Measurements from ENCODE around the gene ASPHD2. TPM values are rescaled to one million over a fixed set of nuclear protein-coding genes. Genes with fewer than 3 reads are reported as not detected.

Gene ASPHD2
- total and polyA plus RNA-seq, 10 donors = 2.1 to 8.0 (median 5.1) TPM

DNA sequence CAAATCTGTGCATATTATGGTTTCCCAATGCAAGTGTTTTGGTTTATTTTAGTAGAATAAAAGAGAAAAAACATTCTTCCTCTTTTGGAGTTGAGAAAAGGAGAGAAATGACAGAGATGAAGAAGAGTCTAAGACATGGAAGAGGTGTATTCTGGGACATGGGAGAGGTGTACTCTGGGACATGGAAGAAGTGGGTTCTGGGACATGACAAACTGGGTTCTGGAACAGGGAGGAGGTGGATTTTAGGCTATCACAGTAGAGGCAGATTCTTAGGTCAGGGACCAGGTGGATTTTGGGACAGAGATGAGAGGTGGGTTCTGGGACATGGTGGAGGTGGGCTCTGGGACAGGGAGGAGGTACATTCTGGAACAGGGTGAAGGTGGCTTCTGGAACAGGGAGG is 2.1 kb upstream of the ASPHD2 start:
- no peak overlapping the region for H3K27ac ChIP-seq
- H3K27me3 ChIP-seq (replicated peaks in 1 of 7) = peaks cover 0 to 8% (median 0%) of the 10 kb centered on the region in 7 donors
- TF ChIP-seq POLR2A (IDR thresholded peaks at IDR 0.05) = no peak
- TF ChIP-seq, protein P1, sequence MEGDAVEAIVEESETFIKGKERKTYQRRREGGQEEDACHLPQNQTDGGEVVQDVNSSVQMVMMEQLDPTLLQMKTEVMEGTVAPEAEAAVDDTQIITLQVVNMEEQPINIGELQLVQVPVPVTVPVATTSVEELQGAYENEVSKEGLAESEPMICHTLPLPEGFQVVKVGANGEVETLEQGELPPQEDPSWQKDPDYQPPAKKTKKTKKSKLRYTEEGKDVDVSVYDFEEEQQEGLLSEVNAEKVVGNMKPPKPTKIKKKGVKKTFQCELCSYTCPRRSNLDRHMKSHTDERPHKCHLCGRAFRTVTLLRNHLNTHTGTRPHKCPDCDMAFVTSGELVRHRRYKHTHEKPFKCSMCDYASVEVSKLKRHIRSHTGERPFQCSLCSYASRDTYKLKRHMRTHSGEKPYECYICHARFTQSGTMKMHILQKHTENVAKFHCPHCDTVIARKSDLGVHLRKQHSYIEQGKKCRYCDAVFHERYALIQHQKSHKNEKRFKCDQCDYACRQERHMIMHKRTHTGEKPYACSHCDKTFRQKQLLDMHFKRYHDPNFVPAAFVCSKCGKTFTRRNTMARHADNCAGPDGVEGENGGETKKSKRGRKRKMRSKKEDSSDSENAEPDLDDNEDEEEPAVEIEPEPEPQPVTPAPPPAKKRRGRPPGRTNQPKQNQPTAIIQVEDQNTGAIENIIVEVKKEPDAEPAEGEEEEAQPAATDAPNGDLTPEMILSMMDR (IDR thresholded peaks at IDR 0.05 in 8 of 11, conservative IDR thresholded peaks at IDR 0.05 in 3 of 11) = no peak
- no peak for TF ChIP-seq POLR2AphosphoS5 (IDR thresholded peaks at IDR 0.05)
- peaks cover 0 to 23% (median 18%) of the 10 kb centered on the region in 8 donors for H3K9me3 ChIP-seq
- no peaks in the 10 kb centered on the region for H3K36me3 ChIP-seq
- DNase-seq = no peak
- no peak overlapping the region for H3K4me3 ChIP-seq
- H3K4me1 ChIP-seq = peaks cover 16 to 35% (median 31%) of the 10 kb centered on the region in 6 donors
- intact Hi-C loops (cut with DNase I; ENCODE audit: low total_unique reads) = no loop called here

DNA sequence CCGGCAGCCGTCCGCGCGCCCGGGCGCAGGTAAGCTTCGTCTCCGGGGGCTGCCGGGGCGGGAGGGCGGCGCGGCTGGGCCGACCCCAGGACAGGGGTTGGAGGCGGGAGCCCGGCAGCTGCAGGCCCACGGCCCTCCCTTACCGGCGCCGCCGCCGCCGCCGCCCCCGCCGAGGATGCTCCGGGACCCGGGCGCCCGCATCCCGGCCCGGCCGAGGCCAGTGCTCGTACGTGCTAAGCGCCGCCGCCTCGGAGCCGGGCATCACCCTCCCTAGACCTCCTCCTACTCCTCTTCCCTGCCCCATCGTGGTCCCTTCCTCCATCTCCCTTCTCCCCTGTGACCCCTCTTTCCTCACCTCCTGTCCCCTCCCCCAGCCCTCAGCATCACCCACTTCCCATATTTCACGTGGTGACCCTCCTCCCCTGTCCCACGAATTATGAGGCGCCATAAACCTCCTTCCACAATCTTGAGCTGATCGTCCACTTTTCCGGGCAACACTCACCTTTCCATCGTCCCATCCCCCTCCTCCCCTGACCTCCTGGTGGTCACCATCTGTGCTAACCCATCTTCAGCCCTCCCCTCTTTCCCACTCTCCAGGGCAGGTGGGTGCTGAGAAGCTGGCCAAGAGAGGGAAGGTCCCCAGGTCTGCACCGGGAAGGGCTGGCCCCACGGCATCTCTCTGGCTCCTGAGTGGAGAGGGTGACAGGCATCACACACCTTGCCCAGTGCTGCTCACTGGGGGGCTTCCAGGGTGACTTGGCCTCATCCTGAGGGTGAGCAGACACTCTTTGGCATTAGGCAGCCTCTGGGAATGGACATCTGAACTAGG is 612 bp downstream of the ASPHD2 start:
- H3K27me3 ChIP-seq (replicated peaks in 1 of 7) = no peaks in the 10 kb centered on the region
- intact Hi-C loops (cut with DNase I; ENCODE audit: low total_unique reads) = no loop called here
- H3K27ac ChIP-seq = peak overlapping the region; percentile 19 to 95 (median 90)
- WGBS, 5 donors = 6 to 13% (median 10%) methylated on average over 27 to 50 of the region's 50 CpGs
- peaks cover 0 to 14% (median 7%) of the 10 kb centered on the region in 6 donors for H3K36me3 ChIP-seq
- H3K9me3 ChIP-seq = no peaks in the 10 kb centered on the region
- no peak for DNase-seq
- H3K4me3 ChIP-seq = peak overlapping the region; percentile 23 to 92 (median 53)
- no peak for TF ChIP-seq POLR2A (IDR thresholded peaks at IDR 0.05)
- no peak for TF ChIP-seq POLR2AphosphoS5 (IDR thresholded peaks at IDR 0.05)
- TF ChIP-seq, protein P1 (IDR thresholded peaks at IDR 0.05 in 8 of 11, conservative IDR thresholded peaks at IDR 0.05 in 3 of 11) = no peak
- peaks cover 19 to 59% (median 43%) of the 10 kb centered on the region in 6 donors for H3K4me1 ChIP-seq

DNA sequence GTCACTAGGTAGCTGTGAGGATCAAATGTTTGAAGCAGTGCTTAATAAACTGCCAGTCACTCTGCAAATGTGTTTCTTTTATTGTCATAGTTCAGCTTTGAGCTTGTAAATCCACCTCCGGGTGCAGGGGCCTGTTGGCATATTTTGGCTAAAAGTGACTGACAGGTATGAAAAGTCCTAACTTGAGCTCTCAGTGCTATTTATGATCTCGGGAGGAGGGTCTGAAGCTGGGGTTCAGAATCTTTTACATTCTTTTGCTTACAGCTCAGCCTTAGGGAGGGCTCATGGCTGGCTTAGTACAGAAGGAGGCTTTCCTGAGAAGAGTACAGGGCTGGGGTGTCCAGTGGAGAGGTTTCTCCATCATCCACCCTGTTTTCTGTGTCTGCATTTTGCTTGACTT is 1.5 kb downstream of the ASPHD2 start:
- peak overlapping the region in 3 of 8 donors; percentile 44 to 92 (median 48) for H3K4me3 ChIP-seq
- peak overlapping the region in 1 of 8 donors; percentile 35 for H3K27ac ChIP-seq
- H3K36me3 ChIP-seq = peaks cover 0 to 21% (median 7%) of the 10 kb centered on the region in 6 donors
- peaks cover 19 to 69% (median 46%) of the 10 kb centered on the region in 6 donors for H3K4me1 ChIP-seq
- no peak for DNase-seq
- TF ChIP-seq, protein P1 (IDR thresholded peaks at IDR 0.05 in 8 of 11, conservative IDR thresholded peaks at IDR 0.05 in 3 of 11) = no peak
- TF ChIP-seq POLR2AphosphoS5 (IDR thresholded peaks at IDR 0.05) (no peak), POLR2A (IDR thresholded peaks at IDR 0.05) (no peak)
- no peaks in the 10 kb centered on the region for H3K9me3 ChIP-seq
- WGBS, 5 donors = 63 to 80% (median 78%) methylated on average over 2 of the region's 2 CpGs
- no peaks in the 10 kb centered on the region for H3K27me3 ChIP-seq (replicated peaks in 1 of 7)
- intact Hi-C loops (cut with DNase I; ENCODE audit: low total_unique reads) = no loop called here

DNA sequence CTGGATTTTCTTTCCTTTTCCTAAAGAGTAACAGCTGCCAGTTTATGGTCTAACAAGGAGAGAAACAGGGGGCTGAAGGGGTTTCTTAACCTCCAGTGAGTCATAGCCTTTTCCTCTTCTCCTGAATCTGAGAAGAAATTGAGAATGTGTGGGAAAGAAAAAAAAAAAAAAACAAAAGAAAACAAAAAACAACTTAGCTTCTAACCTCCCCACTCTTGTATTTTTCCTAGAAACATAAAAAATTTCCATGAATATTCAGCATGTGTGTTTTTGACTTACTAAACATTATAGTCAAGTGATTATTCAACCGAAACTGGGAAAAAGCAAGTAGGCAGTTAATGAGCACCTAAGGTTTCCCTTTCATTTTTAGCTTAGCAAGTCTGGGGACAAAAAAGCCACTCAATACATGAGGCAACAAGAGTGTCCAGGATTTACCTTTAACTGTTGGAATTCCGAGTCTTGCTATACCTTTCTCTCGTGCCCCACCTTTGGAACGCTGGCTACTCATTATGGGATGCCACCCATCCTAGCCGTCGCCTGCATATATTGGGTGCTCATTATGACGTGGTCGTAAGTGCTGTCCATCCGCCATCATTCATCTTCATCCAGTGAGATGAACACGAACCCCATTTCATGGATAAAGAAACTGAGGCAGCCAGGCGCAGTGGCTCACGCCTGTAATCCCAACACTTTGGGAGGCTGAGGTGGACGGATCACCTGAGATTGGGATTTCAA is 2.4 kb downstream of the ASPHD2 start:
- intact Hi-C loops (cut with DNase I; ENCODE audit: low total_unique reads) = no loop called here
- WGBS, 5 donors = 83 to 91% (median 90%) methylated on average over 13 of the region's 13 CpGs
- peaks cover 0 to 29% (median 7%) of the 10 kb centered on the region in 6 donors for H3K36me3 ChIP-seq
- TF ChIP-seq, protein P1 (IDR thresholded peaks at IDR 0.05 in 8 of 11, conservative IDR thresholded peaks at IDR 0.05 in 3 of 11) = no peak
- TF ChIP-seq POLR2AphosphoS5 (IDR thresholded peaks at IDR 0.05) (no peak), POLR2A (IDR thresholded peaks at IDR 0.05) (no peak)
- peak overlapping the region in 1 of 8 donors; percentile 35 for H3K27ac ChIP-seq
- no peaks in the 10 kb centered on the region for H3K9me3 ChIP-seq
- no peak for DNase-seq
- peak overlapping the region in 1 of 8 donors; percentile 17 for H3K4me3 ChIP-seq
- peaks cover 19 to 77% (median 50%) of the 10 kb centered on the region in 6 donors for H3K4me1 ChIP-seq
- H3K27me3 ChIP-seq (replicated peaks in 1 of 7) = no peaks in the 10 kb centered on the region
